Ovary (tissue), 3 donors: Measurements from ENCODE around the gene POR.

Source experiments
- POLR2A ChIP-seq: fragments of 450-650 bp; IDR thresholded peaks from one replicate; pipeline ENCODE4 v1.6.1; 2017; ENCODE audit warnings: antibody characterized with exemption, mild to moderate bottlenecking, moderate library complexity
- TF ChIP-seq, protein P1 (sequence below), 3 donors: fragments of 450-650 bp in 2 of 3; fragments of 200-600 bp in 1 of 3; IDR thresholded peaks; one replicate each; pipeline versions ENCODE4 v1.5.1 to v1.8.0; 2016 to 2022; ENCODE audit warnings: antibody characterized with exemption in 3 of 3, mild to moderate bottlenecking in 1 of 3
- donor health status: DM: no; HTN: no; CAD: no.

DNA sequence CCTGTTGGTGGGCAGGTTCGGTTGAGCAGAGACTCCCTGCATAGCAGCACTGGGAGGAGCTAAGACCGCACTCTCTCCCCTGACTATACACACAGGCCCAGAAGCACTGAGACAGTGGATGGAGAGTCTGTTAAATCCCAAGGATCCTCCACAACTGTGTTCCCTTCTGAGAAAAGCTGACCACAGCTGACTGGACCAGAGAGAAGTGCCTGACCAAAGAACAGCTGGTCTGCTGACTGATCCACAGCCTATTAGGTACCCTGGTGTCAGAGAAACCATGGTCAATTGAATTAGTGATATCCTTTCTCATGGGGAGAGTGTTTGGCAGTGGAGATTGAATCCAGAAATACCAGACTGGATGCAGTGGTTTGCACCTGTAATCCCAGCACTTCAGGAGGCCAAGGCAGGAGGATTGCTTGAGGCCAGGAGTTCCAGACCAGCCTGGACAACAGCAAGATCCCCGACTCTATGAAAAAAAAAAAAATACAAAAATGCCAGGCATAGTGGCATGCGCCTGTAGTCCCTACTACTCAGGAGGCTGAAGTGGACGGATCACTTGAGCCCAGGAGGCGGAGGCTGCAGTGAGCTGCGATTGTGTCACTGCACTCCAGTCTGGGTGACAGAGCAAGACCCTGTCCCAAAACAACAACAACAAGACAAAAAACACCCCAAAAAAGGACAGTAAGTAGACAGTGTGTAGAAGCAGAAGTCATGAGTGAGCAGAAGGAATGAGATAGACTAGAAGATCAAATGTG is 107.2 kb downstream of the POR start:
- TF ChIP-seq, protein P1, sequence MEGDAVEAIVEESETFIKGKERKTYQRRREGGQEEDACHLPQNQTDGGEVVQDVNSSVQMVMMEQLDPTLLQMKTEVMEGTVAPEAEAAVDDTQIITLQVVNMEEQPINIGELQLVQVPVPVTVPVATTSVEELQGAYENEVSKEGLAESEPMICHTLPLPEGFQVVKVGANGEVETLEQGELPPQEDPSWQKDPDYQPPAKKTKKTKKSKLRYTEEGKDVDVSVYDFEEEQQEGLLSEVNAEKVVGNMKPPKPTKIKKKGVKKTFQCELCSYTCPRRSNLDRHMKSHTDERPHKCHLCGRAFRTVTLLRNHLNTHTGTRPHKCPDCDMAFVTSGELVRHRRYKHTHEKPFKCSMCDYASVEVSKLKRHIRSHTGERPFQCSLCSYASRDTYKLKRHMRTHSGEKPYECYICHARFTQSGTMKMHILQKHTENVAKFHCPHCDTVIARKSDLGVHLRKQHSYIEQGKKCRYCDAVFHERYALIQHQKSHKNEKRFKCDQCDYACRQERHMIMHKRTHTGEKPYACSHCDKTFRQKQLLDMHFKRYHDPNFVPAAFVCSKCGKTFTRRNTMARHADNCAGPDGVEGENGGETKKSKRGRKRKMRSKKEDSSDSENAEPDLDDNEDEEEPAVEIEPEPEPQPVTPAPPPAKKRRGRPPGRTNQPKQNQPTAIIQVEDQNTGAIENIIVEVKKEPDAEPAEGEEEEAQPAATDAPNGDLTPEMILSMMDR (IDR thresholded peaks at IDR 0.05): no peak
- no peak for TF ChIP-seq POLR2A
